Measurements from ENCODE around the gene PIR. TPM values are rescaled to one million over a fixed set of nuclear protein-coding genes. Genes with fewer than 3 reads are reported as not detected.

The PIR gene
- polyA plus RNA-seq, 1 donor from 2014 or later, result 0.81 TPM

DNA sequence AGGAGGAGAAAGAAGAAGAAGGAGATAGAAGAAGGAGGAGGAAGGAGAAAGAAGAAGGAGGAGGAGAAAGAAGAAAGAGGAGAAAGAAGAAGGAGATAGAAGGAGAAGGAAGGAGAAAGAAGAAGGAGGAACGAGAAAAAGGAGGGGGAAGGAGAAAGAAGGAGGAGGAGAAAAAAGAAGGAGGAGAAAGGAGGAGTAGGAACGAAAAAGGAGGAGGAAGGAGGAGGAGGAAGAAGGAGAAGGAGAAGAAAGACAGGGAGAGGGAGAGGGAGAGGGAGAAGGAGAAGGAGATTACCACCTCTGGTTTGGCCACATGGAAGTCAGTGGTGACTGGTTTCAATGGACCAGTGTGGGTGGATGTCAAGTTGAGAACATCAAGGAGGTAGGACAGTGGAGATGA is 58.9 kb downstream of the PIR start:
- Histone ChIP-seq H3K27me3 (ENCODE audit: insufficient read depth, low read depth, low read length) (no peaks in the 10 kb centered on the region), H3K9me3 (ENCODE audit: low read length) (no peaks in the 10 kb centered on the region), H3F3A (ENCODE audit: insufficient read depth, low read length, poor library complexity, severe bottlenecking) (no peaks in the 10 kb centered on the region), H3K4me3 (ENCODE audit: low read length) (no peak overlapping the region), H3K9me2 (ENCODE audit: insufficient read depth, low read length) (no peaks in the 10 kb centered on the region), H4K20me1 (ENCODE audit: insufficient read depth) (no peaks in the 10 kb centered on the region), H2AFZ (ENCODE audit: low read depth, low read length) (no peak overlapping the region), H3K79me2 (replicated peaks; ENCODE audit: insufficient read depth, low read length) (no peaks in the 10 kb centered on the region), H3K36me3 (ENCODE audit: insufficient read depth, low read length) (no peaks in the 10 kb centered on the region), H3K27ac (ENCODE audit: low read length) (no peak overlapping the region), H3K4me2 (ENCODE audit: low read length) (no peak overlapping the region), H3K9ac (ENCODE audit: low read length) (no peak overlapping the region)
- TF ChIP-seq, protein P1, sequence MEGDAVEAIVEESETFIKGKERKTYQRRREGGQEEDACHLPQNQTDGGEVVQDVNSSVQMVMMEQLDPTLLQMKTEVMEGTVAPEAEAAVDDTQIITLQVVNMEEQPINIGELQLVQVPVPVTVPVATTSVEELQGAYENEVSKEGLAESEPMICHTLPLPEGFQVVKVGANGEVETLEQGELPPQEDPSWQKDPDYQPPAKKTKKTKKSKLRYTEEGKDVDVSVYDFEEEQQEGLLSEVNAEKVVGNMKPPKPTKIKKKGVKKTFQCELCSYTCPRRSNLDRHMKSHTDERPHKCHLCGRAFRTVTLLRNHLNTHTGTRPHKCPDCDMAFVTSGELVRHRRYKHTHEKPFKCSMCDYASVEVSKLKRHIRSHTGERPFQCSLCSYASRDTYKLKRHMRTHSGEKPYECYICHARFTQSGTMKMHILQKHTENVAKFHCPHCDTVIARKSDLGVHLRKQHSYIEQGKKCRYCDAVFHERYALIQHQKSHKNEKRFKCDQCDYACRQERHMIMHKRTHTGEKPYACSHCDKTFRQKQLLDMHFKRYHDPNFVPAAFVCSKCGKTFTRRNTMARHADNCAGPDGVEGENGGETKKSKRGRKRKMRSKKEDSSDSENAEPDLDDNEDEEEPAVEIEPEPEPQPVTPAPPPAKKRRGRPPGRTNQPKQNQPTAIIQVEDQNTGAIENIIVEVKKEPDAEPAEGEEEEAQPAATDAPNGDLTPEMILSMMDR (IDR thresholded peaks at IDR 0.05; ENCODE audit: poor library complexity, severe bottlenecking), result no peak
- TF ChIP-seq MXI1 (conservative IDR thresholded peaks at IDR 0.05; ENCODE audit: poor library complexity, severe bottlenecking) (no peak), EZH2 (IDR thresholded peaks at IDR 0.05; ENCODE audit: borderline replicate concordance, insufficient read depth, low read length, poor library complexity, severe bottlenecking) (no peak), RAD21 (conservative IDR thresholded peaks at IDR 0.05) (no peak), POLR2AphosphoS5 (IDR thresholded peaks at IDR 0.05) (no peak), TAF1 (IDR thresholded peaks at IDR 0.05; ENCODE audit: low read depth) (no peak), EP300 (conservative IDR thresholded peaks at IDR 0.05; ENCODE audit: poor library complexity, severe bottlenecking) (no peak), SMC3 (conservative IDR thresholded peaks at IDR 0.05; ENCODE audit: poor library complexity) (no peak)
- TF ChIP-seq, protein P2, sequence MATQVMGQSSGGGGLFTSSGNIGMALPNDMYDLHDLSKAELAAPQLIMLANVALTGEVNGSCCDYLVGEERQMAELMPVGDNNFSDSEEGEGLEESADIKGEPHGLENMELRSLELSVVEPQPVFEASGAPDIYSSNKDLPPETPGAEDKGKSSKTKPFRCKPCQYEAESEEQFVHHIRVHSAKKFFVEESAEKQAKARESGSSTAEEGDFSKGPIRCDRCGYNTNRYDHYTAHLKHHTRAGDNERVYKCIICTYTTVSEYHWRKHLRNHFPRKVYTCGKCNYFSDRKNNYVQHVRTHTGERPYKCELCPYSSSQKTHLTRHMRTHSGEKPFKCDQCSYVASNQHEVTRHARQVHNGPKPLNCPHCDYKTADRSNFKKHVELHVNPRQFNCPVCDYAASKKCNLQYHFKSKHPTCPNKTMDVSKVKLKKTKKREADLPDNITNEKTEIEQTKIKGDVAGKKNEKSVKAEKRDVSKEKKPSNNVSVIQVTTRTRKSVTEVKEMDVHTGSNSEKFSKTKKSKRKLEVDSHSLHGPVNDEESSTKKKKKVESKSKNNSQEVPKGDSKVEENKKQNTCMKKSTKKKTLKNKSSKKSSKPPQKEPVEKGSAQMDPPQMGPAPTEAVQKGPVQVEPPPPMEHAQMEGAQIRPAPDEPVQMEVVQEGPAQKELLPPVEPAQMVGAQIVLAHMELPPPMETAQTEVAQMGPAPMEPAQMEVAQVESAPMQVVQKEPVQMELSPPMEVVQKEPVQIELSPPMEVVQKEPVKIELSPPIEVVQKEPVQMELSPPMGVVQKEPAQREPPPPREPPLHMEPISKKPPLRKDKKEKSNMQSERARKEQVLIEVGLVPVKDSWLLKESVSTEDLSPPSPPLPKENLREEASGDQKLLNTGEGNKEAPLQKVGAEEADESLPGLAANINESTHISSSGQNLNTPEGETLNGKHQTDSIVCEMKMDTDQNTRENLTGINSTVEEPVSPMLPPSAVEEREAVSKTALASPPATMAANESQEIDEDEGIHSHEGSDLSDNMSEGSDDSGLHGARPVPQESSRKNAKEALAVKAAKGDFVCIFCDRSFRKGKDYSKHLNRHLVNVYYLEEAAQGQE (IDR thresholded peaks at IDR 0.05; ENCODE audit: borderline replicate concordance), result no peak

DNA sequence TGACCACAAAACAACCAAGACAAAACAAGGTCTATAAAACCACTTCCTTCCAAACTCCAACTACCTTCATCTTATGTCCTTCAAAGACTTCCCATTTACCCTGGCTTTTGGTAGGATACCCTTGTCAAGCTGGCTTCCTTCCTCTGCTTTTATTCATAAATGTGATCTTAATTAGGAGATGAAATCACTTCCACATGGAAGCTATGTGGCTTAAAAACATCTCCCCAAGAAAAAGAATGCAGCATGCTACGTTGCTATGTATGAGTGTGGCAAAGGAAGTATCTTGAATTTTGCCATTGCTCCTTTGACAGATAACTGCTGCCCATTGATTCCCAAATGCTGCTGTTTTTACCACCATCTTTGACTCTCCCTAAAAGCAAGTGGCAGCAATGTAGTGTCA is 62.5 kb downstream of the PIR start:
- Histone ChIP-seq H3K4me3 (ENCODE audit: low read length) (no peak overlapping the region), H3K79me2 (replicated peaks; ENCODE audit: insufficient read depth, low read length) (no peaks in the 10 kb centered on the region), H3K4me2 (ENCODE audit: low read length) (no peak overlapping the region), H3K36me3 (ENCODE audit: insufficient read depth, low read length) (no peaks in the 10 kb centered on the region), H3K27me3 (ENCODE audit: insufficient read depth, low read depth, low read length) (no peaks in the 10 kb centered on the region), H3K9me2 (ENCODE audit: insufficient read depth, low read length) (no peaks in the 10 kb centered on the region), H2AFZ (ENCODE audit: low read depth, low read length) (no peak overlapping the region), H4K20me1 (ENCODE audit: insufficient read depth) (no peaks in the 10 kb centered on the region), H3K9ac (ENCODE audit: low read length) (no peak overlapping the region), H3F3A (ENCODE audit: insufficient read depth, low read length, poor library complexity, severe bottlenecking) (no peaks in the 10 kb centered on the region), H3K9me3 (ENCODE audit: low read length) (no peaks in the 10 kb centered on the region), H3K27ac (ENCODE audit: low read length) (no peak overlapping the region)
- TF ChIP-seq MXI1 (conservative IDR thresholded peaks at IDR 0.05; ENCODE audit: poor library complexity, severe bottlenecking) (no peak), POLR2AphosphoS5 (IDR thresholded peaks at IDR 0.05) (no peak), SMC3 (conservative IDR thresholded peaks at IDR 0.05; ENCODE audit: poor library complexity) (no peak), TAF1 (IDR thresholded peaks at IDR 0.05; ENCODE audit: low read depth) (no peak), EZH2 (IDR thresholded peaks at IDR 0.05; ENCODE audit: borderline replicate concordance, insufficient read depth, low read length, poor library complexity, severe bottlenecking) (no peak), EP300 (conservative IDR thresholded peaks at IDR 0.05; ENCODE audit: poor library complexity, severe bottlenecking) (no peak), RAD21 (conservative IDR thresholded peaks at IDR 0.05) (no peak)
- TF ChIP-seq, protein P1 (IDR thresholded peaks at IDR 0.05; ENCODE audit: poor library complexity, severe bottlenecking), result no peak
- TF ChIP-seq, protein P2 (IDR thresholded peaks at IDR 0.05; ENCODE audit: borderline replicate concordance), result no peak

All from neural cell (in vitro differentiated cells).